H9 (cell line): ENCODE results near the gene PDE3B. TPM values are rescaled to one million over a fixed set of nuclear protein-coding genes. Genes with fewer than 3 reads are reported as not detected.

ENCODE experiments used
- DNase-seq: peaks from one replicate; pipeline ENCODE4 v3.0.0-alpha.2; 2017
- H2AFZ ChIP-seq: one replicate; pipeline ENCODE4 v1.6.1; 2013; ENCODE audit warnings: mild to moderate bottlenecking, low read length, control low read depth, moderate library complexity
- H2AK5ac ChIP-seq: 2 replicates; pipeline ENCODE4 v1.6.1; 2013; ENCODE audit warnings: low read length, control low read depth, mixed read lengths; ENCODE audit not compliant: insufficient read length
- H2BK120ac ChIP-seq: one replicate; pipeline ENCODE4 v1.6.1; 2013; ENCODE audit warnings: low read depth, mild to moderate bottlenecking, low read length, control low read depth, inconsistent platforms; ENCODE audit not compliant: poor library complexity, severe bottlenecking
- H2BK12ac ChIP-seq: 2 replicates; pipeline ENCODE4 v1.6.1; 2013; ENCODE audit warnings: low read length, control low read depth, mixed read lengths, low read depth; ENCODE audit not compliant: insufficient read length
- H2BK15ac ChIP-seq: 2 replicates; pipeline ENCODE4 v1.6.1; 2013; ENCODE audit warnings: low read depth, low read length, control low read depth
- H2BK20ac ChIP-seq: one replicate; pipeline ENCODE4 v1.6.1; 2013; ENCODE audit warnings: low read depth, mild to moderate bottlenecking, low read length, control low read depth, inconsistent platforms; ENCODE audit not compliant: poor library complexity, severe bottlenecking
- H2BK5ac ChIP-seq: 2 replicates; pipeline ENCODE4 v1.6.1; 2013; ENCODE audit warnings: low read length, control low read depth, mixed read lengths; ENCODE audit not compliant: insufficient read length
- H3K14ac ChIP-seq: 2 replicates; pipeline ENCODE4 v1.6.1; 2013; ENCODE audit warnings: low read length, control low read depth; ENCODE audit not compliant: insufficient read depth
- H3K18ac ChIP-seq: 2 replicates; pipeline ENCODE4 v1.6.1; 2013; ENCODE audit warnings: low read depth, mild to moderate bottlenecking, mixed read lengths, low read length, control low read depth; ENCODE audit not compliant: insufficient read length
- H3K23ac ChIP-seq: 2 replicates; pipeline ENCODE4 v1.6.1; 2013; ENCODE audit warnings: low read length, control low read depth, mixed read lengths, low read depth; ENCODE audit not compliant: insufficient read length
- H3K23me2 ChIP-seq: 2 replicates; pipeline ENCODE4 v1.6.1; 2013; ENCODE audit warnings: low read depth, mild to moderate bottlenecking, mixed read lengths, low read length, control low read depth; ENCODE audit not compliant: insufficient read length, poor library complexity, severe bottlenecking
- H3K27ac ChIP-seq: 2 replicates; pipeline ENCODE4 v1.5.1; 2013; ENCODE audit warnings: low read length, control low read depth, mixed read lengths, low read depth; ENCODE audit not compliant: insufficient read length
- H3K27me3 ChIP-seq: 2 replicates; pipeline ENCODE4 v1.6.1; 2013; ENCODE audit warnings: low read length, control low read depth, inconsistent platforms; ENCODE audit not compliant: insufficient read depth
- H3K4ac ChIP-seq: 2 replicates; pipeline ENCODE4 v1.6.1; 2013; ENCODE audit warnings: low read depth, mild to moderate bottlenecking, control low read depth, inconsistent platforms, low read length, moderate library complexity
- H3K4me1 ChIP-seq: 2 replicates; pipeline ENCODE4 v1.6.1; 2013; ENCODE audit warnings: low read length, control low read depth, inconsistent platforms; ENCODE audit not compliant: insufficient read depth
- H3K4me2 ChIP-seq: 2 replicates; pipeline ENCODE4 v1.6.1; 2013; ENCODE audit warnings: low read length, control low read depth, mixed read lengths; ENCODE audit not compliant: insufficient read length, insufficient read depth
- H3K56ac ChIP-seq: 2 replicates; pipeline ENCODE4 v1.6.1; 2013; ENCODE audit warnings: low read depth, mild to moderate bottlenecking, mixed read lengths, low read length, control low read depth; ENCODE audit not compliant: insufficient read length
- H3K79me1 ChIP-seq: 2 replicates; pipeline ENCODE4 v1.6.1; 2013; ENCODE audit warnings: low read depth, mild to moderate bottlenecking, moderate library complexity, low read length, control low read depth, inconsistent platforms; ENCODE audit not compliant: insufficient read depth, poor library complexity, severe bottlenecking
- H3K79me2 ChIP-seq: 2 replicates; pipeline ENCODE4 v1.6.1; 2013; ENCODE audit warnings: low read length, control low read depth, inconsistent platforms; ENCODE audit not compliant: insufficient read depth
- H3K9ac ChIP-seq: 2 replicates; pipeline ENCODE4 v1.6.1; 2013; ENCODE audit warnings: low read length, control low read depth, mixed read lengths; ENCODE audit not compliant: insufficient read length; ENCODE audit errors: extremely low read depth
- H3K9me3 ChIP-seq: one replicate; pipeline ENCODE4 v1.6.1; 2013; ENCODE audit warnings: low read depth, low read length, inconsistent platforms; ENCODE audit not compliant: control insufficient read depth
- H3T11ph ChIP-seq: one replicate; pipeline ENCODE4 v1.6.1; 2013; ENCODE audit warnings: mild to moderate bottlenecking, low read length, control low read depth, inconsistent platforms
- H4K20me1 ChIP-seq: one replicate; pipeline ENCODE4 v1.6.1; 2013; ENCODE audit not compliant: control insufficient read depth, insufficient read length, insufficient read depth
- H4K5ac ChIP-seq: 2 replicates; pipeline ENCODE4 v1.6.1; 2013; ENCODE audit warnings: low read depth, mild to moderate bottlenecking, mixed read lengths, low read length, control low read depth; ENCODE audit not compliant: insufficient read length
- H4K8ac ChIP-seq: replicated peaks from 2 replicates; pipeline ENCODE4 v1.6.1; 2013; ENCODE audit warnings: low read length, control low read depth, mixed read lengths, low read depth; ENCODE audit not compliant: insufficient read length
- H4K91ac ChIP-seq: 2 replicates; pipeline ENCODE4 v1.6.1; 2013; ENCODE audit warnings: low read depth, mild to moderate bottlenecking, moderate library complexity, mixed read lengths, low read length, control low read depth; ENCODE audit not compliant: insufficient read length
- H3K27ac Mint-ChIP-seq, 3 experiments: 2 replicates in 2 of 3; 3 replicates in 1 of 3; pipeline ENCODE4 v1.8.0; 2020 to 2021; ENCODE audit warnings: mixed read lengths in 3 of 3, mild to moderate bottlenecking in 1 of 3, moderate library complexity in 1 of 3
- H3K27me3 Mint-ChIP-seq: 2 replicates; pipeline ENCODE4 v1.8.0; 2021; ENCODE audit warnings: low read depth, mild to moderate bottlenecking, moderate library complexity, mixed read lengths
- H3K36me3 Mint-ChIP-seq, 3 experiments: 2 replicates in 2 of 3; 3 replicates in 1 of 3; pipeline ENCODE4 v1.8.0; 2020 to 2021; ENCODE audit warnings: low read depth in 3 of 3, mixed read lengths in 3 of 3; ENCODE audit not compliant: insufficient read depth in 1 of 3
- H3K4me1 Mint-ChIP-seq, 2 experiments: 2 replicates each; pipeline ENCODE4 v1.8.0; 2020; ENCODE audit warnings: mixed read lengths in 2 of 2
- H3K4me3 Mint-ChIP-seq, 2 experiments: 2 replicates in 1 of 2; 3 replicates in 1 of 2; pipeline ENCODE4 v1.8.0; 2020 to 2021; ENCODE audit warnings: mild to moderate bottlenecking in 2 of 2, mixed read lengths in 2 of 2, moderate library complexity in 1 of 2
- H3K9me3 Mint-ChIP-seq, 2 experiments: 2 replicates in 1 of 2; 3 replicates in 1 of 2; pipeline ENCODE4 v1.8.0; 2020; ENCODE audit warnings: mild to moderate bottlenecking in 2 of 2, mixed read lengths in 2 of 2, moderate library complexity in 1 of 2
- CTCF ChIP-seq: fragments of 200-600 bp; sonication (generic); conservative IDR thresholded peaks from 3 replicates; pipeline ENCODE4 v1.8.0; 2021; ENCODE audit warnings: antibody characterized with exemption, mild to moderate bottlenecking
- WGBS: extraction: QIAGEN DNeasy Blood & Tissue Kit; methylation state at CpG from one replicate; pipeline ENCODE4 v1.1.7; 2013; ENCODE audit warnings: missing lambda C conversion rate, low lambda C conversion rate, mixed read lengths; ENCODE audit not compliant: insufficient read length; ENCODE audit errors: extremely low coverage; 5-methylcytosine and 5-hydroxymethylcytosine counted together
- total RNA-seq: library from RNA; stranded (reverse); gene quantifications from 2 replicates; pipeline ENCODE4 v1.2.1, GENCODE V29; 2021

PDE3B gene
- total RNA-seq, 1 experiment from 2014 or later, result 6.6 TPM

- no CpG with 5 or more reads among the region's 5 CpGs for WGBS
- Histone ChIP-seq H4K20me1 (no peaks in the 10 kb centered on the region), H4K8ac (no peak overlapping the region), H2AK5ac (no peak overlapping the region), H2BK15ac (no peak overlapping the region), H3K9ac (no peak overlapping the region), H3K23ac (no peak overlapping the region), H2BK120ac (no peak overlapping the region), H2BK5ac (no peak overlapping the region), H3K4me2 (no peak overlapping the region), H3K79me1 (no peaks in the 10 kb centered on the region), H2AFZ (no peak overlapping the region), H3K14ac (no peak overlapping the region), H4K5ac (no peak overlapping the region), H3K23me2 (no peaks in the 10 kb centered on the region), H2BK20ac (no peak overlapping the region), H3K56ac (no peak overlapping the region), H3T11ph (no peak overlapping the region), H2BK12ac (no peak overlapping the region), H3K9me3 (no peaks in the 10 kb centered on the region), H3K4me1 (no peaks in the 10 kb centered on the region), H3K4ac (no peak overlapping the region), H4K91ac (no peak overlapping the region), H3K18ac (no peak overlapping the region), H3K79me2 (no peaks in the 10 kb centered on the region), H3K27ac (no peak overlapping the region), H3K27me3 (no peaks in the 10 kb centered on the region)
- Mint-ChIP-seq H3K4me3 (no peak overlapping the region), H3K4me1 (no peaks in the 10 kb centered on the region), H3K36me3 (0 out of 7 replicates have a peak, but pooled peaks cover 0 to 3% (median 0%) of the 10 kb centered on the region in 3 experiments), H3K27me3 (no peaks in the 10 kb centered on the region), H3K9me3 (no peaks in the 10 kb centered on the region), H3K27ac (no peak overlapping the region)
- TF ChIP-seq CTCF, result no peak
- DNase-seq, result no peak
These were observed 231.6 kb downstream of the PDE3B start for GRCh38 chr11:14875163-14875562.
